Measurements from ENCODE around the gene TCEAL5.

GRCh38 chrX:103249805-103250204 is 26.7 kb downstream of the TCEAL5 start:
- TF ChIP-seq CTCF (conservative IDR thresholded peaks at IDR 0.05 in 1 of 2, IDR thresholded peaks at IDR 0.05 in 1 of 2; ENCODE audit: low read depth in 1 of 2, low read length in 2 of 2), result no peak
- TF ChIP-seq EZH2 (IDR thresholded peaks at IDR 0.05; ENCODE audit: low read length, missing control alignments), result no peak

Measured in fibroblast of lung (primary cell).